NCI-H128 (cell line): ENCODE data around the gene MIOS.
"Not testable (repeated sequence)": the region's sequence is repeated elsewhere in the genome, so short reads cannot be mapped to it uniquely, and the experiment has no call there.

Source experiments
- DNase-seq: peaks from one replicate; lab custom pipeline; 2025; ENCODE audit not compliant: unreplicated experiment; lab: John Stamatoyannopoulos, UW

MIOS gene

DNA sequence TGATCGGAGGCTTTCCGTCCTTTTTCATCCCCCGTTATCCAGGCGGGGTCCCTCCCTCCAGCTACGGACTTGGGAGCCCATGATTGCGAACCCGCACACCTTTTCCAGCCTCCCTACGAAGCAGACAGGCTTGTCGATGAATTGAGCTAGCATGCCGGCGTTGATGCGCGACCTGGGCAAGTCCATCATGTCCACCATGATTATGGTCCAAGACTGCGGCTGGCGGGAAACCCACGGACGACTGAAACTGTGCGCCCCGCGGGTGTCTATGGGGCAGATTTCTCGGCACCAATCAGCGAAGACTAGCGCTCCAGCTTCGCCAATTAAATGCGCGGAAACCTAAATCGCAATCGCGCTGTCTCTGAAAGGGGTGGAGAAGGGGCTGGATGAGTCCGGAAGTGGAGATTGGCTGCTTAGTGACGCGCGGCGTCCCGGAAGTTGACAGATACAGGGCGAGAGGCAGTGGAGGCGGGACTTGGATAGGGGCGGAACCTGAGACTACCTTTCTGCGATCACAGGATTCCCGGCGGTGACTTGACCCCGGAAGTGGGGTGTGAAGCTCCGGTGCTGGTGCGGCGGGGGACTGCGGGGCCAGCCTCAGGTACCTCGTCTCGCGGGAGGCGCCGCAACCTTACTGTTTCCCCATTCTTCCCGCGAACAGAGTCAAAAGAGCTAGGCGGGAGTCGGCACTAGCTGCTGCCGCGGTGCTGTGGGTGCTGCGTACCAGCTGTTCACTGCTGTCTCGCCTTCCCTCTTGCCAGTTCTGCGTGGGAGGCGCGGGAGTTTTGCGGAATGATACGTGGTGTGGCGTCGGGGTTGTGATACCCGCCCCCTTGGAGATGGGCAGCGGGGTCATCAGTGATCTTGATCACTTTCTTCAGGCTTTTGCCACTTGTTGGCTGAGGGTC lies 73.8 kb downstream of the MIOS start, which contains the start of gene UMAD1:
TSS of gene UMAD1 (plus strand) at position 532 of the 908 bp plus-strand sequence. CDS start 32,620 bp downstream, outside the sequence.
- peak; percentile 99 for DNase-seq

DNA sequence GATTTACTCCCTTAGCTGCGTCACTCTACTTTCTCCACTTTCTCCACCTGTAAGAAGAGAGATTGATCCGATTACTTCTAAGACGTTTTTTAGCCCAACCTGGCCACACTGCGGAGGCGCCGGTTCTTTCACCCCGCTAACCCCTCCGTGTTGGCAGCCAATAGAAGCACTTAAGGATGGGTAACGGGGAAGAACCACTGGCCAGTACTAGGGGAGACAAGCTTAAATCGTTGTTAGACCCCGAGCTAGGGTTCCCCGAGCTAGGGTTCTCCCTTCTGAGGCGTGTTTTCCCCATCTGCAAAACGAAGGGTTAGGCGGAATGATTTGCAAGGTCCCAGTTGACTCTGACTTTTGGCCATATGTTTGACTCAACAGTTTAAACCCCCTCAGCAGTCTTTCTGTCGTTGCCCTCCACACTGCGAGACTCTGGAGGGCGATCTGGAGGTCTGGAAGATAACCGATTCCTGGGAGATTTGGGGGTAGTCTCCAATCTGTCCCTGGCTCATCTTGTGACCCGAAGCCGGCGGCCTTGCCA lies 74.5 kb downstream of the MIOS start:
- DNase-seq, result no peak

DNA sequence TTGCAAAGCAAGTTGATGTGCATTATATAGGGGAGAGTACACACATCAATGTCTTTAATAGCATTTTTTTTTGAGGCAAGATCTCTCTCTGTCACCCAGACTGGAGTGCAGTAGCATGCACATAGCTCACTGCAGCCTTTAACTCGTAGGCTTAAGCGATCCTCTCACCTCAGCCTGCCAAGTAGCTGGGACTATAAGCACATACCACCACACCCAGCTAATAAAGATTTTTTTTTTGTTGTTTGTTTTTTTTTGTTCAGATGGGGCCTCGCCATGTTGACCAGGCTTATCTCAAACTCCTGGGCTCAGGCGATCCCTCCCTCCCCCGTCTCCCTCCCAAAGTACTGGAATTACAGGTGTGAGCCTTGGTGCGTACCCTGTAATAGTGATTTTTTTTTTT lies 75.4 kb downstream of the MIOS start:
- DNase-seq, result no peak

DNA sequence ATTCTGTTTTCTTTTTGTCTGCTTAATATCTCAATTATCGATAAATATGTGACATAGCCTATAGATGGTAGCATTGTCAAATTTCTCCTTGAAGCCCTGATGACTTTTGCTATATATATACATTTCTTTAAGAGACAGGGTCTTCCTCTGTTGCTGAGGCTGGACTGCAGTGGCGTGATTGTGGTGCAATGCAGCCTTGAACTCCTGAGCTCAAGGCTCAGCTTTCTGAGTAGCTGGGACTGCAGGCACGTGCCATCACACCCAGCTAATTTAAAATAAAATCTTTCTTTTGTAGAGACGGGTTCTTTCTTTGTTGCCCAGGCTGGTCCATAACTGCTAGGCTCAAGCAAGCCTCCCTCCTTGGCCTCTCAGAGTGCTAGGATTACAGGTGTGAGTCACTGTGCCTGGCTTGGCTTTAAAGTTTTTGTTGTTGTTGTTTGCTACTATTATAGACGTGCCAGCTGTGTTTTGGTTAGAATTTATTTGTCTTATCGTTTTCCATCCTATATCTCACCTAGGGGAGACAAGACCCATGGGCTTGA lies 80.9 kb downstream of the MIOS start:
- no peak for DNase-seq

DNA sequence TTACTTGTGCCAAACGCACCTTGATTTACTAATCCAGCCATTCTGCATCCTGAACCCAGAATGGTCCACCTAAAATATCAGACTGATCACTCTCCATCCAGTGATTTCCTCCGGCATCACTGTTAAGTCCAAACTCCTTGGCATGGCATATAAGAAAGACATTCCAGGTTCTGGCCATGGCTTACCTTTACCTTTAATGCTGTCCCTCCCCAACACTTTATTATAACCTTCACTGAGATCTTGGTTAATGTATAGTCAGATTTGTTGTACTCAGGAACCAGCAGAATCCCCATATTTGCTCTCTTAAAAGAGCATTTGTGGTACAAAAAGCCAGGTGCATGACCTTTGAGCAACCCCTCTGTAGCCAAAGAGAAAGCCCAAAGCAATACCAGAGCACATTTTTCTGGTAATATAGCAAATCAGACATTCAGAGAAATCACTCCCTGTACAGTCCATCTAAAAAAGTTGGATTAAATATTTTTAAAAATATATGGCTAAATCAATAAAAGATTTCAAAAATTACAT lies 84.1 kb downstream of the MIOS start:
- DNase-seq, result no peak

DNA sequence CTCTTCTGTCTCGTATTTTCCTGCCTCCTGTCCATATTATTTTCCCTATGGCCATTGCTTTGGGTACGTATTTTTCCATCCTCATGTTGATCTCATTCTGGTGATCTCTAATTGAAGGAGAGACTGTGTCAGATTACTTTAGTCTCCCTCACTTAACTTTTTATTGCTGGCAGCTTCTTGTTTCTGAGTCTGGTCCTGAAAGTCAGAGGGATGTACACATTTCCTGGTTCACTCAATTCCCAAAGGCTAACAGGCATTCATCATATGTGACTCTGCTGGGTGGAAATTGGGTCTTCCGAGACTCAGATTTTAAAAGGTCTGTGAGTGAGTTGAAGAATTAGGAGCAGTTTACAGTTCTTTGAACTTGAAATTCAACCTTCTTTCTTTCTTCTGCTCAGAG lies 84.8 kb downstream of the MIOS start:
- no peak for DNase-seq

DNA sequence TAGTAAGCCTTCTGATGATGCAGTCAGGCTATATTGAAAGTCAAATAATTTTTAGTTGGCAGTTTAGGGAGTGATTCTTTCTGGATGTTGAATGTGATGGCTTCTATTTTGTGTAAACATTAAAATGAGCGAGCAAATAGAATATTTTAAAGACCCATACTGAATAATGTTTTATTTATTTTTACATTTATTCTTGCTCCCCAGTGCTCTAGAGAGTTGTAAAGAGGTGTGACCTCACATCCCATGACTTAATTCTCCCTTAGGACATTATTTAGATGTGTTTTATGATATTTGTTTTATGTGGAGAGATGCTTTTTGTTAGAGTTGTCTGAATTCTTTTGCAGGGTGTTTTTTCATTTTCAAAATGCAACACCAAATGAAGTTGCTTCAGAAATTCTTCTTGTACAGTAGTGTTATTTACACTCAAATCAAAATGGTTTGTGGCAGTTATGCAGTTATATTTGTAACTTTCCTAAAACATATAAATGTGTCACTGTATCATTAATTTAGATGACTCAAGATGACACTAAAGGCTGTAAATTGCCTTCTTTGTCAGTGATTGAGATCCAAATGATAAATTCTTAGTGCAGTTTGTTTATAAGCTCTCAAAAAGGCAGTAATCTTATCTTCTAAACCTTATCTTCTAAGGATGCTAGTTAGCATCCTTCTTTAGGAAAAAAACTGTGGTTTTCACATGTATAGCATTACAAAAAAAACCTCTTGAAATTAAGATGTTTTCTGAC lies 86.3 kb downstream of the MIOS start:
- DNase-seq, result no peak

DNA sequence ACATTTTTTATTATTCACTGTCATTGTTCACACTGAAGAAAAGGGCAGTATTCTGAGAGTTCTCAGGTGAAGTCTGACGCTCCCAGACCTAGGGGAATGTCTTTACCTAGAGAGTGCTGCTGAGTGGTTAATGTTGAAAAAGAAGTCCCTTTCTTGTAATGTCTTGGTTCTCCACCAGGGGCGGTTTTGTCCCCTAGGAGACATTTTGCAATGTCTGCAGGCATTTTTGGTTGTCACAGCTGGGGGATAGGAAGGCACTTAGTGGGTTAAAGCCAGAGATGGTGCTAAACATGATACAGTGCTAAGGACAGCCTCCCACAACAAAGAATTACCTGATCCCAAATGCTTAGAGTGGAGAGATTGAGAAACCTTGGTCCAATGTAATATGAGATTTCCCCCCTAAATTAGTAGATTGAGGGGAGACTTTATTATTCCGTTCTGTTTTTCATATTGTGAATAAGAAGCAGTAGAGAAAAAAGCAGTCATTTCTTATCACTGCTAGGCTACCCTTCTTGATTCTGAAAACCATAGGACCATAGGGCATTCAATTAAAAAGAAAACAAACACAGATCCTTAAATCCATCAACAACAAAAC lies 87.0 kb downstream of the MIOS start:
- DNase-seq, result no peak

DNA sequence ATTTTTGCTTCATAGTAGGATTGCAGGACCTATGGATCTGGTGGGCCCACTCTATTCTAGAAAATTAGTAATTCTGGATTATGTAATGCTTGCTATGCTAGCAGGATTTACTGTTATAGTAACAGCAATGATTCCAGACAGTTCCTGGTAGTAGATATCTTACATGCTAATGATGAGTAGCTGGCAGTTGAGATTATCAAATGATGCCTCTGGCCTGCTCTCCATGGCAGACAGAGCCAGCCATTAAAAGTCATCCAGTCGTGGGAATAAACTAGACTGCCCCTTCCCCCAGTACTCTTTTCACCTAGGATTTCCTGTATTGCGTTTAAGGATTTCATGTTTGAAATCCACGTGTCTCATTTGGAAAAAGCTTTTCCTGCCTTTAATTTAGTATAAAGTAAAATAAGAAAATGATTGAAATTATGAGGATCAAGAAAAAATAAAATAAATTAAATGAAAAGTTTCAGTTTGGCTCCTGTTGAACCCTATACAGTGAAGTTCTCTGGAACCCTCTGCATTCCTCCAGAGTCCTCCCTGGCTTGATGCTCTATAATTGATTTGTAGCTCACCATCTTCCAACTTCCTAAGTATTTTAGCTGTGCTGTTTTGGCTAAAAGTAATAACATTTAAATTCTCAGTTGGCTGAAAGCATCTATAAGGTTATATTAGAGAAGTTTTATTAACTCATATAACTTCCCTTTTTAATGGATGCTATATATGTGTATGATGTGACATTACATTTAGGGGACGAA lies 88.5 kb downstream of the MIOS start:
- DNase-seq, result no peak

DNA sequence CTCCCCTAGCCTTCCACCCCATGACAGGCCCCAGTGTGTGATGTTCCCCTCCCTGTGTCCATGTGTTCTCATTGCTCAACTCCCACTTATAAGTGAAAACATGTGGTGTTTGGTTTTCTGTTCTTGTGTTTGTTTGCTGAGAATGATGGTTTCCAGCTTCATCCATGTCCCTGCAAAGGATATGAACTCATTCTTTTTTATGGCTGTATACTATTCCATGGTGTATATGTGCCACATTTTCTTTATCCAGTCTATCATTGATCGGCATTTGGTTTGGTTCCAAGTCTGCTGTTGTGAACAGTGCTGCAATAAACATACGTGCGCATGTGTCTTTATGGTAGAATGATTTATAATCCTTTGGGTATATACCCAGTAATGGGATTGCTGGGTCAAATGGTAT lies 89.8 kb downstream of the MIOS start:
- not testable (repeated sequence) for DNase-seq
